HepG2 (cell line): ENCODE results near the gene CAPRIN1. TPM values are rescaled to one million over a fixed set of nuclear protein-coding genes. Genes with fewer than 3 reads are reported as not detected.

Source experiments
- BCL6 ChIP-seq: IDR thresholded peaks from 2 replicates; pipeline ENCODE4 v1.6.1; 2016; ENCODE audit warnings: missing genetic modification reagents, missing compliant biosample characterization
- BRCA1 ChIP-seq: sonication (generic); formaldehyde crosslinking; IDR thresholded peaks from 2 replicates; pipeline ENCODE4 v1.4.0; 2020; ENCODE audit warnings: missing genetic modification reagents
- ETV5 ChIP-seq: IDR thresholded peaks from 2 replicates; pipeline ENCODE4 v1.6.1; 2018; ENCODE audit warnings: missing biosample characterization, missing genetic modification reagents, inconsistent platforms, borderline replicate concordance
- GLMP ChIP-seq: sonication (generic); formaldehyde crosslinking; IDR thresholded peaks from 2 replicates; pipeline ENCODE4 v1.9.0; 2021; ENCODE audit warnings: missing genetic modification reagents, mild to moderate bottlenecking, borderline replicate concordance
- HDAC2 ChIP-seq: sonication (generic); formaldehyde crosslinking; IDR thresholded peaks from 2 replicates; pipeline ENCODE4 v1.4.0; 2020; ENCODE audit warnings: missing genetic modification reagents
- HES4 ChIP-seq: sonication (generic); formaldehyde crosslinking; IDR thresholded peaks from 2 replicates; pipeline ENCODE4 v1.9.0; 2021; ENCODE audit warnings: mild to moderate bottlenecking, missing genetic modification reagents, borderline replicate concordance
- HNF4A ChIP-seq: sonication (generic); formaldehyde crosslinking; IDR thresholded peaks from 2 replicates; pipeline ENCODE4 v1.4.0; 2020; ENCODE audit warnings: missing genetic modification reagents
- MATR3 ChIP-seq: sonication (generic); formaldehyde crosslinking; IDR thresholded peaks from 2 replicates; pipeline ENCODE4 v1.4.0; 2020; ENCODE audit warnings: missing genetic modification reagents
- NAIF1 ChIP-seq: sonication (generic); formaldehyde crosslinking; IDR thresholded peaks from 2 replicates; pipeline ENCODE4 v1.5.0; 2020; ENCODE audit warnings: mild to moderate bottlenecking, missing genetic modification reagents, borderline replicate concordance
- ONECUT2 ChIP-seq: sonication (generic); formaldehyde crosslinking; IDR thresholded peaks from 2 replicates; pipeline ENCODE4 v1.4.0; 2020; ENCODE audit warnings: missing genetic modification reagents
- POLR2A ChIP-seq, 2 experiments: IDR thresholded peaks; 2 replicates each; pipeline ENCODE4 v1.6.1; 2011; ENCODE audit warnings: low read depth in 2 of 2, low read length in 2 of 2, mild to moderate bottlenecking in 1 of 2, moderate library complexity in 1 of 2; ENCODE audit not compliant: insufficient read depth in 1 of 2
- RELA ChIP-seq: sonication (generic); formaldehyde crosslinking; IDR thresholded peaks from 2 replicates; pipeline ENCODE4 v1.4.0; 2020; ENCODE audit warnings: missing genetic modification reagents
- SIN3A ChIP-seq: IDR thresholded peaks from 2 replicates; pipeline ENCODE4 v1.6.1; 2011; ENCODE audit warnings: low read depth, mild to moderate bottlenecking, control low read depth, low read length, borderline replicate concordance
- TERF1 ChIP-seq: sonication (generic); formaldehyde crosslinking; IDR thresholded peaks from 2 replicates; pipeline ENCODE4 v1.8.0; 2022; ENCODE audit warnings: mild to moderate bottlenecking, missing genetic modification reagents, moderate library complexity
- ZKSCAN1 ChIP-seq: fragments of 150-350 bp; IDR thresholded peaks from 2 replicates; pipeline ENCODE4 v1.6.1; 2014; ENCODE audit warnings: low read length
- ZNF101 ChIP-seq: sonication (generic); formaldehyde crosslinking; IDR thresholded peaks from 2 replicates; pipeline ENCODE4 v1.4.0; 2020; ENCODE audit warnings: mild to moderate bottlenecking, low read depth, missing genetic modification reagents, borderline replicate concordance
- ZNF569 ChIP-seq: sonication (generic); formaldehyde crosslinking; IDR thresholded peaks from 2 replicates; pipeline ENCODE4 v1.5.0; 2020; ENCODE audit warnings: mild to moderate bottlenecking, missing genetic modification reagents, moderate library complexity, borderline replicate concordance
- ZNF570 ChIP-seq: sonication (generic); formaldehyde crosslinking; IDR thresholded peaks from 2 replicates; pipeline ENCODE4 v1.4.0; 2020; ENCODE audit warnings: mild to moderate bottlenecking, missing genetic modification reagents, borderline replicate concordance
- ZNF598 ChIP-seq: sonication (generic); formaldehyde crosslinking; IDR thresholded peaks from 2 replicates; pipeline ENCODE4 v1.5.1; 2020; ENCODE audit warnings: mild to moderate bottlenecking, missing genetic modification reagents, borderline replicate concordance
- ZNF616 ChIP-seq: sonication (generic); formaldehyde crosslinking; IDR thresholded peaks from 2 replicates; pipeline ENCODE4 v1.5.0; 2020; ENCODE audit warnings: low read depth, mild to moderate bottlenecking, missing genetic modification reagents
- ZNF674 ChIP-seq: sonication (generic); formaldehyde crosslinking; IDR thresholded peaks from 2 replicates; pipeline ENCODE4 v1.5.0; 2020; ENCODE audit warnings: low read depth, mild to moderate bottlenecking, missing genetic modification reagents
- ZNF891 ChIP-seq: sonication (generic); formaldehyde crosslinking; IDR thresholded peaks from 2 replicates; pipeline ENCODE4 v1.5.0; 2020; ENCODE audit warnings: mild to moderate bottlenecking, missing genetic modification reagents
- polyA plus RNA-seq, 8 experiments: library from polyadenylated mRNA; depleted of rRNA in 3 of 8; stranded (reverse) in 7 of 8; unstranded in 1 of 8; fragments of >200 nt; fragmentation: Illumina TruSeq in 4 of 8; extraction: Trizol in 4 of 8; gene quantifications; 2 replicates each; pipeline versions ENCODE4 v1.2.1 to v1.2.3, GENCODE V29; 2011 to 2016; ENCODE audit warnings: low read depth in 4 of 8, missing spikeins in 1 of 8, mixed read lengths in 1 of 8; ENCODE audit not compliant: insufficient read depth in 1 of 8
- total RNA-seq, 5 experiments: library from RNA; depleted of rRNA; stranded (reverse); fragments of >200 nt; fragmentation: Illumina TruSeq; extraction: Trizol; gene quantifications; 2 replicates each; pipeline ENCODE4 v1.2.3, GENCODE V29; 2016; ENCODE audit warnings: low read depth in 1 of 5
- TF ChIP-seq, protein P1 (sequence below): sonication (generic); formaldehyde crosslinking; IDR thresholded peaks from 2 replicates; pipeline ENCODE4 v1.9.0; 2021; ENCODE audit warnings: mild to moderate bottlenecking, missing genetic modification reagents

Gene CAPRIN1
- total and polyA plus RNA-seq, 2 of the 13 experiments (the other 11 are each of a cell fraction or from before 2014, with no cell fraction given), result 114 to 162 TPM

DNA sequence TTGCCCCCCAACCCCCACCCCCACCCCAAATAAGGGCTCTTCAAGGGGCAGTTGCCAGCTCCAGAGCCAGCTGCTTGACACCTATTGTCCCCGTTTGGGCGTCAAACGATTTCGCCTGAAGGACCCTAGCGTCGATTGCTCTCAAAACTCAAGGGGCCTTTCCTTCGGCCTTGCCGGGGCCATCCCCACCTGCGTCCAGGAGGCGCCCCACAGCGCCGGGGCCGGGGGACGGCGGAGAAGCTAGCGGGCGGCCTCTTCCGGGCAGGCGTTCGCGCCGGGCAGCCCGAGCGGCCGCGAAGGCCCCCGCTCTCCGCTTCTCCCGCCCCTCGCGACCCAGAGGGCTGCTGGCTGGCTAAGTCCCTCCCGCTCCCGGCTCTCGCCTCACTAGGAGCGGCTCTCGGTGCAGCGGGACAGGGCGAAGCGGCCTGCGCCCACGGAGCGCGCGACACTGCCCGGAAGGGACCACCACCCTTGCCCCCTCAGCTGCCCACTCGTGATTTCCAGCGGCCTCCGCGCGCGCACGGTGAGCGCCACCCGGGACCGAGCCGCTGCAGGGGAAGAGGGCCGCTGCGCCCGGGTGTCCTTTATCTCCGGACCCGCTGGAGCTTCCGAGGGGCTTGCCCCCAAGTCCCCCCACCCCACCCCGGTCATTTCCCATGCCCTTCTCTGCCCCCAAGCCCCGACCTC lies at the start of gene CAPRIN1 (continued):
- no peak for TF ChIP-seq GLMP
- no peak for TF ChIP-seq ZNF598 (CRISPR knock-in tag)
- peak; percentile 77 to 84 for TF ChIP-seq POLR2A (IDR thresholded peaks at IDR 0.05; ENCODE audit: insufficient read depth in 1 of 2, low read depth in 2 of 2, low read length in 2 of 2)
- no peak for TF ChIP-seq ZNF570 (CRISPR knock-in tag)
- no peak for TF ChIP-seq NAIF1
- TF ChIP-seq RELA (CRISPR knock-in tag), result no peak
- no peak for TF ChIP-seq ONECUT2 (CRISPR knock-in tag)
- TF ChIP-seq HNF4A (CRISPR knock-in tag), result no peak
- 0 out of 2 replicates have a peak, but pooled peaks have one; percentile 17 for TF ChIP-seq HDAC2 (CRISPR knock-in tag)
- TF ChIP-seq MATR3 (CRISPR knock-in tag), result no peak
- TF ChIP-seq BRCA1 (CRISPR knock-in tag), result peak; percentile 24; the same call in 1 of the 2 replicates
- TF ChIP-seq ZNF891, result 0 out of 2 replicates have a peak, but pooled peaks have one; percentile 19
- 0 out of 2 replicates have a peak, but pooled peaks have one; percentile 73 for TF ChIP-seq TERF1
- TF ChIP-seq ETV5 (CRISPR knock-in tag), result no peak
- TF ChIP-seq ZNF616 (CRISPR knock-in tag), result no peak
- TF ChIP-seq HES4 (CRISPR knock-in tag), result peak; percentile 80; the same call in 1 of the 2 replicates
- peak; percentile 66; the same call in 1 of the 2 replicates for TF ChIP-seq SIN3A
- no peak for TF ChIP-seq ZNF569 (CRISPR knock-in tag)
- no peak for TF ChIP-seq ZNF101 (CRISPR knock-in tag)
- TF ChIP-seq BCL6 (CRISPR knock-in tag), result peak; percentile 39; the same call in 1 of the 2 replicates
- no peak; the same call in 1 of the 2 replicates for TF ChIP-seq ZNF674 (CRISPR knock-in tag)
- TF ChIP-seq, protein P1, sequence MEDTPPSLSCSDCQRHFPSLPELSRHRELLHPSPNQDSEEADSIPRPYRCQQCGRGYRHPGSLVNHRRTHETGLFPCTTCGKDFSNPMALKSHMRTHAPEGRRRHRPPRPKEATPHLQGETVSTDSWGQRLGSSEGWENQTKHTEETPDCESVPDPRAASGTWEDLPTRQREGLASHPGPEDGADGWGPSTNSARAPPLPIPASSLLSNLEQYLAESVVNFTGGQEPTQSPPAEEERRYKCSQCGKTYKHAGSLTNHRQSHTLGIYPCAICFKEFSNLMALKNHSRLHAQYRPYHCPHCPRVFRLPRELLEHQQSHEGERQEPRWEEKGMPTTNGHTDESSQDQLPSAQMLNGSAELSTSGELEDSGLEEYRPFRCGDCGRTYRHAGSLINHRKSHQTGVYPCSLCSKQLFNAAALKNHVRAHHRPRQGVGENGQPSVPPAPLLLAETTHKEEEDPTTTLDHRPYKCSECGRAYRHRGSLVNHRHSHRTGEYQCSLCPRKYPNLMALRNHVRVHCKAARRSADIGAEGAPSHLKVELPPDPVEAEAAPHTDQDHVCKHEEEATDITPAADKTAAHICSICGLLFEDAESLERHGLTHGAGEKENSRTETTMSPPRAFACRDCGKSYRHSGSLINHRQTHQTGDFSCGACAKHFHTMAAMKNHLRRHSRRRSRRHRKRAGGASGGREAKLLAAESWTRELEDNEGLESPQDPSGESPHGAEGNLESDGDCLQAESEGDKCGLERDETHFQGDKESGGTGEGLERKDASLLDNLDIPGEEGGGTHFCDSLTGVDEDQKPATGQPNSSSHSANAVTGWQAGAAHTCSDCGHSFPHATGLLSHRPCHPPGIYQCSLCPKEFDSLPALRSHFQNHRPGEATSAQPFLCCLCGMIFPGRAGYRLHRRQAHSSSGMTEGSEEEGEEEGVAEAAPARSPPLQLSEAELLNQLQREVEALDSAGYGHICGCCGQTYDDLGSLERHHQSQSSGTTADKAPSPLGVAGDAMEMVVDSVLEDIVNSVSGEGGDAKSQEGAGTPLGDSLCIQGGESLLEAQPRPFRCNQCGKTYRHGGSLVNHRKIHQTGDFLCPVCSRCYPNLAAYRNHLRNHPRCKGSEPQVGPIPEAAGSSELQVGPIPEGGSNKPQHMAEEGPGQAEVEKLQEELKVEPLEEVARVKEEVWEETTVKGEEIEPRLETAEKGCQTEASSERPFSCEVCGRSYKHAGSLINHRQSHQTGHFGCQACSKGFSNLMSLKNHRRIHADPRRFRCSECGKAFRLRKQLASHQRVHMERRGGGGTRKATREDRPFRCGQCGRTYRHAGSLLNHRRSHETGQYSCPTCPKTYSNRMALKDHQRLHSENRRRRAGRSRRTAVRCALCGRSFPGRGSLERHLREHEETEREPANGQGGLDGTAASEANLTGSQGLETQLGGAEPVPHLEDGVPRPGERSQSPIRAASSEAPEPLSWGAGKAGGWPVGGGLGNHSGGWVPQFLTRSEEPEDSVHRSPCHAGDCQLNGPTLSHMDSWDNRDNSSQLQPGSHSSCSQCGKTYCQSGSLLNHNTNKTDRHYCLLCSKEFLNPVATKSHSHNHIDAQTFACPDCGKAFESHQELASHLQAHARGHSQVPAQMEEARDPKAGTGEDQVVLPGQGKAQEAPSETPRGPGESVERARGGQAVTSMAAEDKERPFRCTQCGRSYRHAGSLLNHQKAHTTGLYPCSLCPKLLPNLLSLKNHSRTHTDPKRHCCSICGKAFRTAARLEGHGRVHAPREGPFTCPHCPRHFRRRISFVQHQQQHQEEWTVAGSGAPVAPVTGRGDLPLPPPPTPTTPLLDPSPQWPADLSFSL (CRISPR knock-in tag), result no peak
- TF ChIP-seq ZKSCAN1, result no peak
